ENCODE results near the gene ADGRG4.

Gene ADGRG4

DNA sequence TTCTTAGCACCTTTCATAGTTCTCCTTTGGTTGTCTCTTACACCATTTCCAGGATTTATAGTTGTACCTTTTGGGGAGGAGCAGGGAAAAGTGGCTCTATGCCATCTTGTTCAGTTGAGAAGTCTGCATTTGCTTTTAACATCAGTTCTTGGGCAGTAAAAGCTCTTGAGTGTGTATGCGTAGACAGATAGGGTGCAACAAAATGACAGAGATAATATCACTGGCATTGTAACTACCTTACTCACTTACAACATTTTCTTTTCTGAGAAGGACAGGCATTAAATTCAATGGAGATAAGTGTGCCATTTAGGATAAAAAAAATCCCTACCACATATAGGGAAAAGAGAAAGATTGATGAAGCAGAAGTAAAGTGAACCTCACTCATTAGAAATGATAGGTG lies 38.9 kb downstream of the ADGRG4 start:
- Histone ChIP-seq H3K27ac (no peak overlapping the region), H3K9me3 (ENCODE audit: low read depth, low read length) (no peaks in the 10 kb centered on the region), H3K9ac (ENCODE audit: insufficient read length) (no peak overlapping the region), H3K36me3 (ENCODE audit: insufficient read depth, low read length) (no peaks in the 10 kb centered on the region), H3K4me3 (no peak overlapping the region)
- DNase-seq (ENCODE audit: low read depth, low spot score) = no peak
- no peak for TF ChIP-seq FOXP2 (optimal IDR thresholded peaks at IDR 0.05; ENCODE audit: control extremely low read depth, extremely low read length, insufficient read depth)
- TF ChIP-seq POLR2AphosphoS5 (IDR thresholded peaks at IDR 0.05; ENCODE audit: borderline replicate concordance, low read depth, low read length) = no peak
- no peak for TF ChIP-seq EZH2 (IDR thresholded peaks at IDR 0.05)

DNA sequence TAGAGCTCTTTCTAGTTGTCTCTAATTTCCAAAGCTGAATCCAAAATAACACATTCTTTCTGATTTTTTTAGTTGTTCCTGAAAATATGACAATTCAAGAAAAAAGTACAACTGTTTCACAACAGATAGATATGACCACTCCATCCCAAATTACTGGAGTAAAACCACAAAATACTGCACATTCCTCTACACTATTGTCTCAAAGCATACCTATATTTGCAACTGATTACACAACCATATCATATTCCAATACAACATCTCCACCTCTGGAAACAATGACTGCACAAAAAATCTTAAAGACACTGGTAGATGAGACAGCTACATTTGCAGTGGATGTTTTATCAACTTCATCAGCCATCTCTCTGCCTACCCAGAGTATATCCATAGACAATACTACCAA lies 43.6 kb downstream of the ADGRG4 start:
- no peak overlapping the region for H3K9ac ChIP-seq (ENCODE audit: insufficient read length)
- no peak for DNase-seq (ENCODE audit: low read depth, low spot score)
- no peak for TF ChIP-seq FOXP2 (optimal IDR thresholded peaks at IDR 0.05; ENCODE audit: control extremely low read depth, extremely low read length, insufficient read depth)
- TF ChIP-seq POLR2AphosphoS5 (IDR thresholded peaks at IDR 0.05; ENCODE audit: borderline replicate concordance, low read depth, low read length) = no peak
- no peak for TF ChIP-seq EZH2 (IDR thresholded peaks at IDR 0.05)
- no peak overlapping the region for H3K27ac ChIP-seq
- H3K9me3 ChIP-seq (ENCODE audit: low read depth, low read length) = no peaks in the 10 kb centered on the region
- no peak overlapping the region for H3K4me3 ChIP-seq
- no peaks in the 10 kb centered on the region for H3K36me3 ChIP-seq (ENCODE audit: insufficient read depth, low read length)

DNA sequence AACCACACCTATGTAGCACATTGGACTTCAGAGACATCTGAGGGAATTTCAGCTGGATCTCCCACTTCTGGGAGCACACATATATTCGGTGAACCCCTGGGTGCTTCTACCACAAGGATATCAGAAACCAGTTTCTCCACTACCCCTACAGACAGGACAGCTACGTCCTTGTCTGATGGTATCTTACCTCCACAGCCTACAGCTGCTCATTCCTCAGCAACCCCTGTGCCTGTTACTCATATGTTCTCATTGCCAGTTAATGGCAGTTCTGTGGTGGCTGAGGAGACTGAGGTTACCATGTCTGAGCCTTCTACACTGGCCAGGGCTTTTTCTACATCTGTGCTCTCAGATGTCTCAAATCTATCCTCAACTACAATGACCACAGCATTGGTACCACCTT lies 45.7 kb downstream of the ADGRG4 start:
- Histone ChIP-seq H3K9me3 (ENCODE audit: low read depth, low read length) (no peaks in the 10 kb centered on the region), H3K9ac (ENCODE audit: insufficient read length) (no peak overlapping the region), H3K4me3 (no peak overlapping the region), H3K27ac (no peak overlapping the region), H3K36me3 (ENCODE audit: insufficient read depth, low read length) (no peaks in the 10 kb centered on the region)
- no peak for DNase-seq (ENCODE audit: low read depth, low spot score)
- TF ChIP-seq POLR2AphosphoS5 (IDR thresholded peaks at IDR 0.05; ENCODE audit: borderline replicate concordance, low read depth, low read length) = no peak
- no peak for TF ChIP-seq FOXP2 (optimal IDR thresholded peaks at IDR 0.05; ENCODE audit: control extremely low read depth, extremely low read length, insufficient read depth)
- no peak for TF ChIP-seq EZH2 (IDR thresholded peaks at IDR 0.05)

DNA sequence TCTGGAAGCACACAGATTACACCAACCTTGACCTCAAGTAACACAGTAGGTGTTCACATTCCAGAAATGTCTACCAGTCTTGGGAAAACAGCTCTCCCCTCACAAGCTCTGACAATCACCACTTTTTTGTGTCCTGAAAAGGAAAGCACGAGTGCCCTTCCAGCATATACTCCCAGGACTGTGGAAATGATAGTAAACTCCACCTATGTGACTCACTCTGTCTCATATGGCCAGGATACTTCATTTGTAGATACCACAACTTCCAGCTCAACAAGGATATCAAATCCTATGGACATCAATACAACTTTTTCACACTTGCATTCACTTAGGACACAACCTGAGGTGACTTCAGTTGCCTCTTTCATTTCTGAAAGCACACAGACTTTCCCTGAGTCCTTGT lies 46.9 kb downstream of the ADGRG4 start:
- Histone ChIP-seq H3K9me3 (ENCODE audit: low read depth, low read length) (no peaks in the 10 kb centered on the region), H3K4me3 (no peak overlapping the region), H3K36me3 (ENCODE audit: insufficient read depth, low read length) (no peaks in the 10 kb centered on the region), H3K27ac (no peak overlapping the region), H3K9ac (ENCODE audit: insufficient read length) (no peak overlapping the region)
- no peak for TF ChIP-seq FOXP2 (optimal IDR thresholded peaks at IDR 0.05; ENCODE audit: control extremely low read depth, extremely low read length, insufficient read depth)
- TF ChIP-seq EZH2 (IDR thresholded peaks at IDR 0.05) = no peak
- TF ChIP-seq POLR2AphosphoS5 (IDR thresholded peaks at IDR 0.05; ENCODE audit: borderline replicate concordance, low read depth, low read length) = no peak
- DNase-seq (ENCODE audit: low read depth, low spot score) = no peak

DNA sequence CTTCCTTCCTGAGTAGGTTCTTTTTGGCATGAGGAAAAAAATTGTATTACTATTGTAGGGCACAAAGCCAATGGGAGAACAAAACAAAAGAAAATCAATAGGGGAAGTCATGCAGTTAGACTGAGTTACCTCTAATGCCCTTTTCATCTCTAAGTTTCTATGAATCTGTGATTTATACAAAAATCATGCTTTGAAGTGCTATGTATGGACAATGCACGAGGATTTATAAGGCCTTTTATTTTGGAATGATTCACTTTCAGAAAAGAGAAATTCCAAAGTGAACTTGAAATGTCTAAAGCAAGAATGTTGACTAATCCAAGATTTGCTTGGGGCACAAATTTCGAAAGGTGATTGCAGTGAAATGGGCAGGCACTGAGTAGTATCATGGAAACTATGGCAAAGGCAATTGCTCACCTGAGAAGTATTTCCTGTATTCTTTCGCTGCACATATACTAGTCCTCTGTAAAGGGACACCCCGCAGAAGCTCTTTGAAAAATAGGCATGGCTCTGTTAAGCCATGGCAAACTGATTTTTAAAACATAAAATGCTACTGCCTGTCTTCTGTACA lies 52.8 kb downstream of the ADGRG4 start:
- no peaks in the 10 kb centered on the region for H3K36me3 ChIP-seq (ENCODE audit: insufficient read depth, low read length)
- no peaks in the 10 kb centered on the region for H3K9me3 ChIP-seq (ENCODE audit: low read depth, low read length)
- no peak overlapping the region for H3K27ac ChIP-seq
- DNase-seq (ENCODE audit: low read depth, low spot score) = no peak
- TF ChIP-seq POLR2AphosphoS5 (IDR thresholded peaks at IDR 0.05; ENCODE audit: borderline replicate concordance, low read depth, low read length) (no peak), FOXP2 (optimal IDR thresholded peaks at IDR 0.05; ENCODE audit: control extremely low read depth, extremely low read length, insufficient read depth) (no peak), EZH2 (IDR thresholded peaks at IDR 0.05) (no peak)
- no peak overlapping the region for H3K4me3 ChIP-seq
- H3K9ac ChIP-seq (ENCODE audit: insufficient read length) = no peak overlapping the region

DNA sequence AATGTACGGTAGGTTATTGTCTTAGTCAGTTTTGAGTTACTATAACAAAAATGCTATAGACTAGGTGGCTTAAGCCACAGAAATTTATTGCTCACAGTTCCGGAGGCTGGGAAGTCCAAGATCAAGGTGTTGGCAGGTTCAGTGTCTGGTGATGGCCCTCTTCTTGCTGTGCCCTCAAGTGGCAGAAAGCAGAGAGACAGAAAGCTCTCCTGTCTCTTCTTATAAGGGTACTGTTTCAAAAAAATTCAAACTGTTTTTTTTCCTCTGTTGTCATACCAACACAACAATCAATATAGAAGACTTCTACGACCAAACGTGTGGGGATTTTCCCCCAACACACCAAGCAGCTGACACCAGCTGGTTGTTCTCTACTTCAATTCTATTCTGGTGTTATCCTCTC lies 53.4 kb downstream of the ADGRG4 start:
- Histone ChIP-seq H3K9ac (ENCODE audit: insufficient read length) (no peak overlapping the region), H3K9me3 (ENCODE audit: low read depth, low read length) (no peaks in the 10 kb centered on the region), H3K27ac (no peak overlapping the region), H3K36me3 (ENCODE audit: insufficient read depth, low read length) (no peaks in the 10 kb centered on the region), H3K4me3 (no peak overlapping the region)
- DNase-seq (ENCODE audit: low read depth, low spot score) = no peak
- TF ChIP-seq EZH2 (IDR thresholded peaks at IDR 0.05) (no peak), POLR2AphosphoS5 (IDR thresholded peaks at IDR 0.05; ENCODE audit: borderline replicate concordance, low read depth, low read length) (no peak), FOXP2 (optimal IDR thresholded peaks at IDR 0.05; ENCODE audit: control extremely low read depth, extremely low read length, insufficient read depth) (no peak)

DNA sequence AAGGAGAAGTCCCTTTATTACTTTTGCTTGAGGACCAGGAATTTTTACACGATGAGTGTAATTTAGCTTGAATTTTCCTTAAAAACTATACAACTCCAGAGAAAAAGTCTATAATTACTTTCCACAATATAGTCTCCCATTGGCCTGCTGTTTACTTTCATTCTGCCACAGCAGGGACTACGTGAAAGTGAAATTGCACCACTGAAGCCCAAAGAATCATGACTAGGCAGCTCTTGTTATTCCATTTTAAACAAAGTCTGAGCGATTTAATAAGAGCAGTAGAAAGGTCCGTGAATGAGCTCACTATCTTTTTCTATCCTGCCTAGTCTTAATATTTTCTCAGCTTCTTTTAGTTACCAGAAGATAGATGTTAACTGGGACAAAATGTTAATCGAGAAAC lies 68.6 kb downstream of the ADGRG4 start:
- no peaks in the 10 kb centered on the region for H3K9me3 ChIP-seq (ENCODE audit: low read depth, low read length)
- no peak overlapping the region for H3K4me3 ChIP-seq
- no peak overlapping the region for H3K9ac ChIP-seq (ENCODE audit: insufficient read length)
- no peaks in the 10 kb centered on the region for H3K36me3 ChIP-seq (ENCODE audit: insufficient read depth, low read length)
- TF ChIP-seq EZH2 (IDR thresholded peaks at IDR 0.05) = no peak
- no peak for TF ChIP-seq FOXP2 (optimal IDR thresholded peaks at IDR 0.05; ENCODE audit: control extremely low read depth, extremely low read length, insufficient read depth)
- no peak for TF ChIP-seq POLR2AphosphoS5 (IDR thresholded peaks at IDR 0.05; ENCODE audit: borderline replicate concordance, low read depth, low read length)
- H3K27ac ChIP-seq = no peak overlapping the region
- no peak for DNase-seq (ENCODE audit: low read depth, low spot score)

DNA sequence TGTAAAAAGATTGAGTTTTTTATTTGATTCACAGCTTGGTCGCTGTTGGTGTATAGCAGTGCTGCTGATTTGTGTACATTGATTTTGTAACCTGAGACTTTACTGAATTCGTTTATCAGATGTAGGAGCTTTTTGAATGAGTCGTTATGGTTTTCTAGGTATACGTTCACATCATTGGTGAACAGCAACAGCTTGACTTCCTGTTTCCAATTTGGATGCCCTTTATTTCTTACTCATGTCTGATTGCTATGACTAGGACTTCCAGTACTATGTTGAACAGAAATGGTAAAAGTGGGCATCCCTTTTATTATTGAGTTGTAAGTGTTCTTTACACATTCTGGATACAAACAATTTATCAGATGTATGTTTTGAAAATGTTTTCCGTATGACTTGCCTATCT lies 76.0 kb downstream of the ADGRG4 start:
- Histone ChIP-seq H3K4me3 (no peak overlapping the region), H3K9me3 (ENCODE audit: low read depth, low read length) (no peaks in the 10 kb centered on the region), H3K9ac (ENCODE audit: insufficient read length) (no peak overlapping the region), H3K36me3 (ENCODE audit: insufficient read depth, low read length) (no peaks in the 10 kb centered on the region), H3K27ac (no peak overlapping the region)
- no peak for DNase-seq (ENCODE audit: low read depth, low spot score)
- TF ChIP-seq EZH2 (IDR thresholded peaks at IDR 0.05) (no peak), POLR2AphosphoS5 (IDR thresholded peaks at IDR 0.05; ENCODE audit: borderline replicate concordance, low read depth, low read length) (no peak)
